HG03439 (cell line): Measurements from ENCODE around the gene PTPRU.
A peak's percentile ranks its signal among the peaks of the same experiment; 100 is the strongest.

Experiments used
- ATAC-seq: cut with Tn5 transposase; IDR thresholded peaks from one replicate; pipeline ENCODE4 v1.9.1; 2021; ENCODE audit warnings: mild to moderate bottlenecking, moderate library complexity; ENCODE audit not compliant: unreplicated experiment

Gene PTPRU

DNA sequence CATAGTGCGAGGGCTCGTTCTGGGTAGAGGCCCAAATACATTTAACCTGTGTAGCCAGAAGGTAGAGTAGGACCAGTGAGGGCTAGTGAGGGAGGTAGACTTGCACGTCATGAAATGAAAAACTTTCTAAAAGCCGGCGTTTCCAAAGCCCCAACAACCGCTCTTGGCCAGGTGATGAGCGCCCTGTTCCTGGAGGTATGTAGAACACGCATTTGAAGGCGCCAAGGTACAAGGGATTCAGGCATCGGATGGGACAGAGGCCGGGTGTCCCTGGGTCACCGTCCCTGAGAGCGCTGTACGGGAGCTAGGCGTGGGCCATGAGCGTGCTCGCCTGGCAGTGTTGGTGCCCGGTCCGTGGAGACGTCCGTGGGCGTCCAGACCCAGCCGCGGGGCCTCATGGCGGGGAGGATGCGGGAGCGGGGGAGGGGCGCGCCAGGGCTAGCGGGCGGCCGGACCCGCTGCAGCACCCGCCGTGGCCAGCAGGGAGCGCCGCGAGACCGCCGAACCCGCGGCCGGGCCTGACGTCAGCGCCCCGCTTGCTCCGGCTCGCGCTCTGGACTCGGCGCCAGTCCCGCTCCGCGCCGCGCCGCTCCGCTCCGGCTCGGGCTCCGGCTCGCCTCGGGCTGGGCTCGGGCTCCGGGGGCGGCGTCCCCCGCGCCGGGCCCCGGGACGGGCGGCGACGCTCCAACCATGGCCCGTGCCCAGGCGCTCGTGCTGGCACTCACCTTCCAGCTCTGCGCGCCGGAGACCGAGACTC is at the start of gene PTPRU:
TSS of gene PTPRU (plus strand) at position 568 of the 757 bp plus-strand sequence. CDS start at position 691, 123 bp downstream.
- ATAC-seq: peak; percentile 72

DNA sequence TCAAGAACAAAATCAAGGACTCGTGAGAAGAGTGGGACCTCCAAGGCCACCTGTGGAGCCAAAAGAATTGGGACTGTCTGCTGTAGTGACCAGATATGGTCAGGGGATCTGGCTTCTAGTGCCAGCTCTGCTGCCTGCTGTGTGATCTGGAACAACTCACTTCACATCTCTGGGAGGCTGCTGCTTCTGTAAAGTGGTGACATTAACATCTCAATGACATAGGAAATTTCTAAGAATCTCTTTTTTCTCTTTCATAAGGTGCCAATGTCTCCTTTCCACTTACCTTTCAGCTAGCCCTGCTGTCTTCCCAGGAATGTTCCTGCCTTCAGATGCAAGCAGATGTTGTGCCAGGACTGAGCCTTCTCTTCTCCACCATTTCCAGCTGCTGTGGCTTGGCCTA is 49.6 kb upstream of the PTPRU start:
- ATAC-seq: no peak

GRCh38 chr1:29190718-29191117 is 45.6 kb upstream of the PTPRU start:
- no peak for ATAC-seq

DNA sequence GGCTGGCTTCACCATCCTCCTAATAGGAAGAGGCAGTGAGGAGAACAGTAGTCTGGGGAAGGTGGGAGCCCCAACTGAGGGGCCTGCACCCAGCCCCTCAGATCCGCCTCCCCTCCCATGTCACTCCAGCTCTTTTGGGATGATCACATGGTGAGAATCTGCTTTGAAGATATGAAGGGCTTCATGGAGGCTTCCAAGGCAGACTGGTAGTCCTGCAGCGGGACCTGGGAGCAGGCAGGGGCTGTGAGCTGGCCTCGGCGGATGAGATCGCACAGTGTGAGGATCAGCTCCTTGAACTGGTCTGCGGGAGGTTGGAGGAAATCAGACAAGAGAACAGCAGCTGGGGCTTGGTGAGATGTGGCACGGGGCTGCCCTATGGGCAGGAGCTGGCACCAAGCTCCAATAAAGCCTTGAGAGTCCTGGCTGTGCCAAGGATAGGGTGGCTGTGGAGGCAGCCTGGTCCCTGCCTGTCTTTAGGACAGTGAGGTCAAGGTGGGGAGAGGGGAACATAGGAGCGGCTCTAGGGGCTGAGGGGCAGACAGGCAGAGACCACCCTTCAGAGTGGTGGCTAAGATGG is 42.4 kb upstream of the PTPRU start:
- ATAC-seq: no peak

DNA sequence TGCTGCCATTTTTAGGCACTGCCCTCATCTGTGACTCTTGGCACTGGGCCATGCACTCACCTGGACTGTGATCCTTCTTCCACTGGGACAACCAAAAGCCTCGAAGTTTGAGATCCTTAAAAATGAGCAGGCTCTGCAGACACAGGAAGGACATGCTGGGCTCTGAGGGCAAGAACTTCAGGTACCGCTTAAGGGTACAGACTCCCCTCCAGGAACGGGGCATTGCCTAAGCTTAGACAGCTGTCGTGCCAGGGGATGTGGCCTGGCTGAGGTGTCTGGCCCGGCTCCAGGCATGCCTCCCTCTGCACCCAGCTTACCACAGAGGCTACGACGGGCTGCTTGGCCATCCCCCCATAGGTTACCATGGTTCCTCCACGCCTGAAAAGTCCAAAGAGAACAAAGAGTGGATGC is 40.4 kb upstream of the PTPRU start:
- no peak for ATAC-seq

- ATAC-seq: no peak
Observed at GRCh38 chr1:29196863-29197589, 39.3 kb upstream of the PTPRU start.

DNA sequence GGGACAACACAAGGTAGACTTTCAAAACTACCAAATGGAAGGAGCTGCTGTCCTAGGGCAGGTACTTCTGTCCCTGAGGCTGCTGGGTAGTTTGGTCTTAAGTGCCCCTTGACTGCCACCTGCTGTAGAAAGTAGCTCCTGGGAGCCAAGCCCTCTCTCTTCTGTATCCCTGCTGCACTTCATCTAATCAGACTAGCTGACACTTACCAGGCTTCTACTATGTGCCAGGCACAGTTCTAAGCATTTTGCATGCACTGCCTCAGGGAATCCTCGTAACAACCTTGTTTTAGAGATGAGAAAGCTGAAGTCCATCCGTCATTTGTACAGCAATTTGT is 38.8 kb upstream of the PTPRU start:
- ATAC-seq: no peak

DNA sequence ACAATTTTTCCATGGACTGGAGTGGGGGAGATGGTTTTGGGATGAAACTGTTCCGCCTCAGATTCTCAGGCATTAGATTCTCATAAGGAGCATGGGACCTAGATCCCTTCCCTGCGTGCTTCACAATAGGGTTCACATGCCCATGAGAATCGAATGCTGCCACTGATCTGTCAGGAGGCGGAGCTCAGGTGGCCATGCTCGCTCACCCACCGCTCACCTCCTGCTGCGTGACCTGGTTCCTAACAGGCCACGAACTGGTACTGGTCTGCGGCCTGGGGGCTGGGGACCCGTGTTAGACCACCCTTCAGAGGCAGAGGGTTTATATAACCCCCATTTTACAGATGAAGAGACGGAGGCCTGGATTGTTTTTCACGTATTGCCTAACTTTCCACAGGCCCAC is 38.3 kb upstream of the PTPRU start:
- ATAC-seq: no peak

GRCh38 chr1:29200906-29201594 is 35.3 kb upstream of the PTPRU start:
- no peak for ATAC-seq

DNA sequence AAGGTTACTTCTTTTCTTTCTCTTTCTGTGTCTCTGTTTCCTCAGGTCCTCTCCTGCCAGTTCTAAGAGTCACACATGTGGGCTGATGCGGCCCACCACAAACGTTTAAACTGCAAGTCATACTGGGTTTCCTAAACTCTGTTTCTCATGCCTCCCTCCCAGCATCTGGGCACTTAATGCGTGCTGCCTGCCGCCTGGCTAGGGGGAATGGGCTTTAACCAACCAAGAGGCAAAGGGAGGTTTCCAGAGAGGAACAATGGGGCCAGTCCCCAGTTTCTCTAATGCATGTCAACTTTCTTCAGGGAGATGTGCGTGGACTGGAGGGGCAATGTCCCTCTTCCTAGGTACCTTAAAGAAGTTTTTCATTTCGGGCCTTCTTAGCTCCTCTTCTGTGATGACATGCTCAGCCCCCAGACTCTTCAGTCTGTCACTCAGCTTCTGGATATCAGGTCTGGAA is 34.7 kb upstream of the PTPRU start:
- ATAC-seq: no peak

DNA sequence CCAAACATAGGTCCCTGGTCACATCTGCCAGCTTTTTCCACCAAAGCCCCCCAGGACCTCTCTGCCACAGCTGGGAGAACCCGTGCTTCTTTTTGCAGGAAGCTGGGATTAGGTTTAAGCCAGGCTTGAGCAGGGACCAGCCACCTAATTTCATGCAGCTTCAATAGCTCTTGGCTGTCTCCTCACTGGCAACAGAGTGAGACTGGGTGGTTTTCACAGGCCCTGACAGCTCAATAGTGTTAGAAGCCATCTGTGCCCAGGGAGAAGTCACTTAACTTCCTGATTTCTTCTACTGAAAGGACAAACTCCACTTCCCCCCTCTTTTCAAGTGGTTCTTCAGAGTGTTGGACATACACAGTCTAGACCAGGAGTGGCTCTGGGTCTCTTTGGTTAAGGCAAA is 34.3 kb upstream of the PTPRU start:
- ATAC-seq: no peak

GRCh38 chr1:29202584-29203340 is 33.6 kb upstream of the PTPRU start:
- ATAC-seq: peak; percentile 63

GRCh38 chr1:29208442-29208841 is 27.9 kb upstream of the PTPRU start:
- ATAC-seq: no peak

DNA sequence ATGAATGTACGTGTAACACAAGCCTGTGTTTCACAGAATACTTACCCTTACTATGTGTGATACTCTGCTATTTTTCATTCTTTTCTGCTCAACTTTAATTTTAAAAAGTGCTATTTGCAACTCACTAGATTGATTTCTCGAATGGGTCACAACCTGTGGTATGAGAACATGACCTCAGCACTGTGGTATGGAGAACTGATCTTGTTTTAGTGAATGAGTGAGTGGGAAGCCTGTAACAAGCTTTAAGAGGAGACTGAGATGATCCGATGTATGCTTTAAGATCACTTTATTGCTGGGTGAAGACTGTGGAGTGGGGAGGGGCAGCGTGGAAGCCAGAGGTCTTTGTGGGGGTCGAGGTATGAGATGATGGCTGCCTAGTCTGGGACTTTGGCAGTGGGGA is 27.1 kb upstream of the PTPRU start:
- no peak for ATAC-seq

- no peak for ATAC-seq
Observed at GRCh38 chr1:29210278-29211085, 25.8 kb upstream of the PTPRU start.

- no peak for ATAC-seq
Observed at GRCh38 chr1:29211086-29212030, 25.0 kb upstream of the PTPRU start.

GRCh38 chr1:29213055-29213454 is 23.3 kb upstream of the PTPRU start:
- ATAC-seq: no peak

DNA sequence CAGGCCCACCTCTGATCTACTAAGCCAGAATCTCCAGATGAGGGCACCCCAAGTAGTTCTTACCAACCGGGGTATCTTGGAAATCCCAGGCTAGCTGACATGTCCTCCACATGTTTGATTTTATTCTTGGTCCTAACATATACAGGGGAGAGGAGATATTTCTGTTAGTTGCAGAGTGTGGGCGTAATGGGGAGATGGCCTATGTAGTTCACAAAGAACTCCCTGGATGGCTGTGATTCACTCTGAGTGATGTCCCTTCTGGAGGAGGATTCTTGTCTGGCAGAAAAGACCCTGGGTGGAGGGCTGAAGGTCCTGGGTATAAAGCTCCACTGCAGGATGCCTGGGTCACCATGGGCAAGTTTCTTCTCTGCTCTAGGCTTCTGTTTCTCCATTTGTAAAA is 18.7 kb upstream of the PTPRU start:
- no peak for ATAC-seq

DNA sequence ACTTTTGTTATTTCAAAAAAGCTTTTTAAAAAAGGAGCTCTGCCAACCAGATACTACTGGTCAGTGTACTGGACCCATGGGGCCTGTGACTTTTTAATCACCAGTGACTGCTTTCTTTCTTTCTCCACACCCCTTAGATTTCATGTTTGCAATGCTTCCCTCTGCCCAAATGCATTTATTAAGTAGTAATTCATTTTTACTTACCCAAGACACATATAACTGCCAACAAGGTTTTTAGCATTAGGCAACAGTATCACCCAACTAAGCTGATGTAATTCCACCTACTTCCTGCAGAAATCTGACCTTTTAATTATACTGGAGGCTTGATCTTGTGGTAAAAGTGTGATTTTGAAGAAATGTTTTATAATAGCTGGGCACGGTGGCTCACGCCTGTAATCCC is 18.1 kb upstream of the PTPRU start:
- no peak for ATAC-seq
